ENCODE results near the gene ADAMTS20. TPM values are rescaled to one million over a fixed set of nuclear protein-coding genes. Genes with fewer than 3 reads are reported as not detected.

The ADAMTS20 gene, protein sequence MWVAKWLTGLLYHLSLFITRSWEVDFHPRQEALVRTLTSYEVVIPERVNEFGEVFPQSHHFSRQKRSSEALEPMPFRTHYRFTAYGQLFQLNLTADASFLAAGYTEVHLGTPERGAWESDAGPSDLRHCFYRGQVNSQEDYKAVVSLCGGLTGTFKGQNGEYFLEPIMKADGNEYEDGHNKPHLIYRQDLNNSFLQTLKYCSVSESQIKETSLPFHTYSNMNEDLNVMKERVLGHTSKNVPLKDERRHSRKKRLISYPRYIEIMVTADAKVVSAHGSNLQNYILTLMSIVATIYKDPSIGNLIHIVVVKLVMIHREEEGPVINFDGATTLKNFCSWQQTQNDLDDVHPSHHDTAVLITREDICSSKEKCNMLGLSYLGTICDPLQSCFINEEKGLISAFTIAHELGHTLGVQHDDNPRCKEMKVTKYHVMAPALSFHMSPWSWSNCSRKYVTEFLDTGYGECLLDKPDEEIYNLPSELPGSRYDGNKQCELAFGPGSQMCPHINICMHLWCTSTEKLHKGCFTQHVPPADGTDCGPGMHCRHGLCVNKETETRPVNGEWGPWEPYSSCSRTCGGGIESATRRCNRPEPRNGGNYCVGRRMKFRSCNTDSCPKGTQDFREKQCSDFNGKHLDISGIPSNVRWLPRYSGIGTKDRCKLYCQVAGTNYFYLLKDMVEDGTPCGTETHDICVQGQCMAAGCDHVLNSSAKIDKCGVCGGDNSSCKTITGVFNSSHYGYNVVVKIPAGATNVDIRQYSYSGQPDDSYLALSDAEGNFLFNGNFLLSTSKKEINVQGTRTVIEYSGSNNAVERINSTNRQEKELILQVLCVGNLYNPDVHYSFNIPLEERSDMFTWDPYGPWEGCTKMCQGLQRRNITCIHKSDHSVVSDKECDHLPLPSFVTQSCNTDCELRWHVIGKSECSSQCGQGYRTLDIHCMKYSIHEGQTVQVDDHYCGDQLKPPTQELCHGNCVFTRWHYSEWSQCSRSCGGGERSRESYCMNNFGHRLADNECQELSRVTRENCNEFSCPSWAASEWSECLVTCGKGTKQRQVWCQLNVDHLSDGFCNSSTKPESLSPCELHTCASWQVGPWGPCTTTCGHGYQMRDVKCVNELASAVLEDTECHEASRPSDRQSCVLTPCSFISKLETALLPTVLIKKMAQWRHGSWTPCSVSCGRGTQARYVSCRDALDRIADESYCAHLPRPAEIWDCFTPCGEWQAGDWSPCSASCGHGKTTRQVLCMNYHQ (N-terminal part only)
- not detected in 2 replicates for total RNA-seq

GRCh38 chr12:43551971-43552559, at the start of gene ADAMTS20:
ADAMTS20 (minus strand) TSS chr12:43552203; CDS start chr12:43551921, 282 bp downstream.

Other genes with a start within 250 kb of the ADAMTS20 start
- 16.1 and 25.2 TPM in 2 replicates for gene PUS7L, start 206.6 kb upstream of the ADAMTS20 start, total RNA-seq
- 23.2 and 23.9 TPM in 2 replicates for gene IRAK4, start 206.7 kb upstream of the ADAMTS20 start, total RNA-seq